Spleen (tissue), 11 donors: Measurements from ENCODE around the gene UNC5CL. TPM values are rescaled to one million over a fixed set of nuclear protein-coding genes. Genes with fewer than 3 reads are reported as not detected.

Experiments used
- DNase-seq: peaks from one replicate; pipeline ENCODE4 v3.0.0-alpha.2; 2020
- H3K27ac ChIP-seq, 8 donors: fragments of 200-600 bp; sonication (generic) in 7 of 8; 1 replicate in 4 of 8; 2 replicates in 4 of 8; pipeline versions ENCODE4 v1.5.0 to v1.8.0; 2016 to 2021; ENCODE audit warnings: inconsistent platforms in 4 of 8, mild to moderate bottlenecking in 4 of 8, moderate library complexity in 1 of 8
- H3K27me3 ChIP-seq, 7 donors: fragments of 200-600 bp; sonication (generic) in 6 of 7; replicated peaks in 1 of 7; 1 replicate in 4 of 7; 2 replicates in 3 of 7; pipeline versions ENCODE4 v1.5.0 to v1.8.0; 2016 to 2021; ENCODE audit warnings: inconsistent platforms in 3 of 7, mild to moderate bottlenecking in 1 of 7
- H3K36me3 ChIP-seq, 6 donors: fragments of 200-600 bp; sonication (generic) in 5 of 6; 1 replicate in 4 of 6; 2 replicates in 2 of 6; pipeline versions ENCODE4 v1.5.0 to v1.8.0; 2016 to 2021; ENCODE audit warnings: inconsistent platforms in 2 of 6
- H3K4me1 ChIP-seq, 6 donors: fragments of 200-600 bp; sonication (generic) in 5 of 6; 1 replicate in 3 of 6; 2 replicates in 3 of 6; pipeline versions ENCODE4 v1.5.0 to v1.8.0; 2016 to 2021; ENCODE audit warnings: inconsistent platforms in 3 of 6
- H3K4me3 ChIP-seq, 8 donors: fragments of 200-600 bp; sonication (generic) in 7 of 8; 1 replicate in 4 of 8; 2 replicates in 4 of 8; pipeline versions ENCODE4 v1.5.0 to v1.8.0; 2016 to 2021; ENCODE audit warnings: inconsistent platforms in 4 of 8, mild to moderate bottlenecking in 4 of 8, moderate library complexity in 2 of 8
- H3K9me3 ChIP-seq, 8 donors: fragments of 200-600 bp; sonication (generic) in 7 of 8; 1 replicate in 4 of 8; 2 replicates in 4 of 8; pipeline versions ENCODE4 v1.5.0 to v1.8.0; 2016 to 2021; ENCODE audit warnings: inconsistent platforms in 4 of 8
- POLR2A ChIP-seq, 3 donors: fragments of 450-650 bp; IDR thresholded peaks; one replicate each; pipeline ENCODE4 v1.5.1; 2017; ENCODE audit warnings: antibody characterized with exemption in 3 of 3, mild to moderate bottlenecking in 1 of 3
- POLR2AphosphoS5 ChIP-seq, 3 donors: sonication (generic); formaldehyde crosslinking; IDR thresholded peaks; one replicate each; pipeline ENCODE4 v1.5.1; 2017; ENCODE audit warnings: antibody characterized with exemption in 3 of 3
- WGBS, 5 donors: extraction: QIAGEN DNeasy Blood & Tissue Kit in 3 of 5; methylation state at CpG; one replicate each; pipeline versions ENCODE4 v1.1.5 to v1.1.7; 2013 to 2018; 5-methylcytosine and 5-hydroxymethylcytosine counted together
- intact Hi-C: fragments of 100-400 bp; cut with DNase I; formaldehyde crosslinking; loops from one replicate; pipeline ENCODE4 v1.15.0; 2023; ENCODE audit warnings: low total_unique reads
- polyA plus RNA-seq, 3 donors: library from polyadenylated mRNA; stranded (reverse); fragments of 200-250 nt; gene quantifications; one replicate each; pipeline ENCODE4 v1.2.1, GENCODE V29; 2013
- total RNA-seq, 7 donors: library from RNA; depleted of rRNA in 3 of 7; stranded (reverse); fragments of >200 nt in 3 of 7; fragmentation: NEBNext Ultra II Directional in 4 of 7; extraction: Animal tissue kit (Norgen Biotek cat#: 25700) in 4 of 7; gene quantifications; one replicate each; pipeline versions ENCODE4 v1.1.0 to v1.2.1, GENCODE V29; 2016 to 2021
- TF ChIP-seq, protein P1 (sequence below), 11 experiments: fragments of 200-600 bp in 7 of 11; fragments of 450-650 bp in 4 of 11; sonication (generic) in 4 of 11; IDR thresholded peaks in 8 of 11; conservative IDR thresholded peaks in 3 of 11; 1 replicate in 7 of 11; 2 replicates in 4 of 11; pipeline versions ENCODE4 v1.4.0 to v1.8.0; 2016 to 2021; ENCODE audit warnings: antibody characterized with exemption in 11 of 11, inconsistent platforms in 4 of 11, mild to moderate bottlenecking in 1 of 11
- donor health status: healthy with polysubstance abuse.
- donor health status: DM: no; HTN: no; CAD: no; lungs with moderate emphysema.
- donor health status: DM: no; HTN: no; CAD: no.
- donor health status: Bipolar disorder and iron deficiency.
- donor health status: healthy.
- donor health status: DM: no; HTN: no; CAD: no.
- donor health status: DM: yes; HTN: yes; CAD: no.

The UNC5CL gene
- total and polyA plus RNA-seq, 10 donors: 1.4 to 3.9 (median 2.7) TPM

DNA sequence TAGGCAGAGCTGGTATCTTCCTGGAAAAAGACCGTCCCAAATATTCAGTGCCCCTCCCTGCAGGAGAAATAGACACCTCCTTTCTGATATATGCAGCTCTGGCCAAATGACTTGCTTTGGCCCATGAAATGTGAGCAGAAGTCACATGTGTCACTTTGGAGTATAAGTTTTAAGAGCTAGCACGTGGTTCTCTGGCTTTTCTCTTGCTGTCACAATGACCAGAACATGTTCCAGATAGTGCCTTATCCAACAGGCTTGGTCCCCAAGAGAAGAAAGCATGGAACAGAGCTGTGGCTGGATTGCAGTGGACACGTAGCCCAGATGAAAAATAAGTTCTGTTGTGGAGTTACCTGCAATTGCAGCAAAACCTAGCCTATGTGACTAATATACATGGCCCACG is 40.4 kb downstream of the UNC5CL start:
- Histone ChIP-seq H3K4me3 (no peak overlapping the region), H3K27ac (no peak overlapping the region), H3K9me3 (no peaks in the 10 kb centered on the region), H3K36me3 (no peaks in the 10 kb centered on the region), H3K27me3 (peaks cover 0 to 52% (median 0%) of the 10 kb centered on the region in 7 donors), H3K4me1 (peaks cover 0 to 13% (median 5%) of the 10 kb centered on the region in 6 donors)
- intact Hi-C loops: no loop called here
- TF ChIP-seq POLR2A (IDR thresholded peaks at IDR 0.05) (no peak), POLR2AphosphoS5 (IDR thresholded peaks at IDR 0.05) (no peak)
- TF ChIP-seq, protein P1, sequence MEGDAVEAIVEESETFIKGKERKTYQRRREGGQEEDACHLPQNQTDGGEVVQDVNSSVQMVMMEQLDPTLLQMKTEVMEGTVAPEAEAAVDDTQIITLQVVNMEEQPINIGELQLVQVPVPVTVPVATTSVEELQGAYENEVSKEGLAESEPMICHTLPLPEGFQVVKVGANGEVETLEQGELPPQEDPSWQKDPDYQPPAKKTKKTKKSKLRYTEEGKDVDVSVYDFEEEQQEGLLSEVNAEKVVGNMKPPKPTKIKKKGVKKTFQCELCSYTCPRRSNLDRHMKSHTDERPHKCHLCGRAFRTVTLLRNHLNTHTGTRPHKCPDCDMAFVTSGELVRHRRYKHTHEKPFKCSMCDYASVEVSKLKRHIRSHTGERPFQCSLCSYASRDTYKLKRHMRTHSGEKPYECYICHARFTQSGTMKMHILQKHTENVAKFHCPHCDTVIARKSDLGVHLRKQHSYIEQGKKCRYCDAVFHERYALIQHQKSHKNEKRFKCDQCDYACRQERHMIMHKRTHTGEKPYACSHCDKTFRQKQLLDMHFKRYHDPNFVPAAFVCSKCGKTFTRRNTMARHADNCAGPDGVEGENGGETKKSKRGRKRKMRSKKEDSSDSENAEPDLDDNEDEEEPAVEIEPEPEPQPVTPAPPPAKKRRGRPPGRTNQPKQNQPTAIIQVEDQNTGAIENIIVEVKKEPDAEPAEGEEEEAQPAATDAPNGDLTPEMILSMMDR (IDR thresholded peaks at IDR 0.05 in 8 of 11, conservative IDR thresholded peaks at IDR 0.05 in 3 of 11): no peak
- 77 to 91% (median 82%) methylated on average over 4 of the region's 4 CpGs for WGBS, 5 donors
- no peak for DNase-seq

GRCh38 chr6:40997234-40997957 is 41.6 kb downstream of the UNC5CL start:
- intact Hi-C loops: no loop called here
- H3K36me3 ChIP-seq: no peaks in the 10 kb centered on the region
- TF ChIP-seq, protein P1 (IDR thresholded peaks at IDR 0.05 in 8 of 11, conservative IDR thresholded peaks at IDR 0.05 in 3 of 11): no peak
- TF ChIP-seq POLR2A (IDR thresholded peaks at IDR 0.05) (no peak), POLR2AphosphoS5 (IDR thresholded peaks at IDR 0.05) (no peak)
- H3K4me1 ChIP-seq: peaks cover 0 to 13% (median 5%) of the 10 kb centered on the region in 6 donors
- H3K27me3 ChIP-seq: peaks cover 0 to 47% (median 0%) of the 10 kb centered on the region in 7 donors
- DNase-seq: no peak
- no peak overlapping the region for H3K27ac ChIP-seq
- no peaks in the 10 kb centered on the region for H3K9me3 ChIP-seq
- WGBS, 5 donors: 64 to 82% (median 68%) methylated on average over 4 of the region's 4 CpGs
- H3K4me3 ChIP-seq: no peak overlapping the region

DNA sequence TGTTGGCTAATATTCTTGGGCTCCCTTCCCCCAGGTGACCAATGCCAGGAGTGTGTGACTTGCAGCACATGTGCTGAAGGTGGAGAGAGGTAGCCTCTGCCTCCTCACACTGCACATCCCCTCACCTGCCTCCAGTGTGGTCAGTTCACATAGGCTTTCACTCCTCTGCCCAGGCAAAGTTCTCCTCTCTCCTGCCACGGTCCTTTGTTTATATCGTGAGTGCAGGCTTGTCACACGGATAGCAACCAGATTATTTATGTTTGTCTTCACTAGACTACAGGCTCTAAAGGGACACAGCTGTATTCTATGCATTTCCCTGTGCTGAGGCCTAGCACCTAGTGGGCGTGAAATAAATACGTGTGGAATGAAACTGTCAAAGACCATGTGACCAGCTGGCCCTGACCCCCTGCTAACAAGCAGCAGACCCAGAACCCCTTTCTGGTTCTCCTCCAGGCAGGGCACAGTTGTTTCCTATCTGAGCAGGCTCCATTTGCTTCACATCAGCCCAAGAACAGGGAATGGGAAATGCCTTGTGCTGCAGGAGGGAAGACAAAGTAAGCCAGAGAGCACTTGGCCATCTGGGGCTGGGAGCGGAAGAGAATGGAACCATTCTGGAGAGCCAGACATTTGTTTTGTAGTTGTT is 42.3 kb downstream of the UNC5CL start:
- TF ChIP-seq POLR2AphosphoS5 (IDR thresholded peaks at IDR 0.05) (no peak), POLR2A (IDR thresholded peaks at IDR 0.05) (no peak)
- TF ChIP-seq, protein P1 (IDR thresholded peaks at IDR 0.05 in 8 of 11, conservative IDR thresholded peaks at IDR 0.05 in 3 of 11): no peak
- peaks cover 0 to 13% (median 5%) of the 10 kb centered on the region in 6 donors for H3K4me1 ChIP-seq
- no peak overlapping the region for H3K27ac ChIP-seq
- no peak for DNase-seq
- 74 to 91% (median 84%) methylated on average over 6 of the region's 6 CpGs for WGBS, 5 donors
- peaks cover 0 to 45% (median 0%) of the 10 kb centered on the region in 7 donors for H3K27me3 ChIP-seq
- H3K36me3 ChIP-seq: no peaks in the 10 kb centered on the region
- intact Hi-C loops: no loop called here
- no peaks in the 10 kb centered on the region for H3K9me3 ChIP-seq
- H3K4me3 ChIP-seq: no peak overlapping the region

DNA sequence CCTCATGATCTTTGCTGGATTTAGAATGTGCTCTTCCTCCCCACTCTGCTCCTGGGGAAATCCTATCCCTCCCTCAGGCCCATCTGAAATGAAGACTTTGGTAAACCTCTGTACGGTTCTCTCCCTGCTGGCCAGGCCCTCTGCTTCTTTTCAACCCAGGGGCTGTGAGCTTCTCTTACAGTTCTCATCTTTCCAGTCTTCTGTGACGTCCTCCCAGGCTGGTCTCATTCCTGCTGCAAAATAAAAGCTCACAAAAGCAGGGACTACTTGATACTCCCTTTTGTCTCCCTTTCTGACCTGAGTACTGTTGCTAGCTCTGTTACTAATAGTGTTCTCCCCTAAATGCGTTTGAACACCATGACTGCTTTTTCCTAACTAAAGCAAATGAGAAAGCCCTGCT is 46.3 kb downstream of the UNC5CL start:
- no peak for TF ChIP-seq POLR2AphosphoS5 (IDR thresholded peaks at IDR 0.05)
- TF ChIP-seq, protein P1 (IDR thresholded peaks at IDR 0.05 in 8 of 11, conservative IDR thresholded peaks at IDR 0.05 in 3 of 11): no peak
- no peak for TF ChIP-seq POLR2A (IDR thresholded peaks at IDR 0.05)
- H3K27me3 ChIP-seq: peaks cover 0 to 41% (median 0%) of the 10 kb centered on the region in 7 donors
- intact Hi-C loops: no loop called here
- no peak overlapping the region for H3K27ac ChIP-seq
- WGBS, 5 donors: 73 to 84% (median 83%) methylated on average over 3 of the region's 3 CpGs
- H3K9me3 ChIP-seq: no peaks in the 10 kb centered on the region
- no peaks in the 10 kb centered on the region for H3K36me3 ChIP-seq
- H3K4me1 ChIP-seq: no peaks in the 10 kb centered on the region
- DNase-seq: no peak
- H3K4me3 ChIP-seq: no peak overlapping the region
